NCI-H69 (cell line): ENCODE results near the gene FOXB1.

Source experiments
- DNase-seq: peaks from one replicate; lab custom pipeline; 2025; lab: John Stamatoyannopoulos, UW

Gene FOXB1

GRCh38 chr15:60004009-60004845 is at the start of gene FOXB1:
TSS of gene FOXB1 (plus strand) at chr15:60004311. CDS start at chr15:60004964, 653 bp downstream.
- peak; percentile 89 for DNase-seq

GRCh38 chr15:59958288-59958687 is 45.8 kb upstream of the FOXB1 start:
- DNase-seq, result no peak

- no peak for DNase-seq
These were observed 43.8 kb upstream of the FOXB1 start for GRCh38 chr15:59960318-59960717.

- no peak for DNase-seq
These were observed 40.8 kb upstream of the FOXB1 start for GRCh38 chr15:59963322-59963721.

- no peak for DNase-seq
These were observed 40.2 kb upstream of the FOXB1 start for GRCh38 chr15:59963925-59964324.

GRCh38 chr15:59965741-59966140 is 38.4 kb upstream of the FOXB1 start:
- no peak for DNase-seq

- no peak for DNase-seq
These were observed 37.8 kb upstream of the FOXB1 start for GRCh38 chr15:59966262-59966661.

GRCh38 chr15:59968314-59968713 is 35.8 kb upstream of the FOXB1 start:
- no peak for DNase-seq

- DNase-seq, result no peak
These were observed 31.9 kb upstream of the FOXB1 start for GRCh38 chr15:59972241-59972640.

GRCh38 chr15:59976480-59977271 is 27.4 kb upstream of the FOXB1 start:
- DNase-seq, result no peak

- peak; percentile 77 for DNase-seq
These were observed 12.3 kb upstream of the FOXB1 start for GRCh38 chr15:59991834-59992233.

- DNase-seq, result no peak
These were observed 10.9 kb upstream of the FOXB1 start for GRCh38 chr15:59993041-59993750.

GRCh38 chr15:59993950-59994401 is 10.1 kb upstream of the FOXB1 start:
- peak; percentile 13 for DNase-seq

GRCh38 chr15:59994526-59994887 is 9.6 kb upstream of the FOXB1 start:
- DNase-seq, result no peak

GRCh38 chr15:59994888-59995557 is 9.1 kb upstream of the FOXB1 start:
- no peak for DNase-seq

- DNase-seq, result no peak
These were observed 8.4 kb upstream of the FOXB1 start for GRCh38 chr15:59995568-59996297.

GRCh38 chr15:59996298-59997041 is 7.6 kb upstream of the FOXB1 start:
- no peak for DNase-seq

- peak; percentile 98 for DNase-seq
These were observed 6.9 kb upstream of the FOXB1 start for GRCh38 chr15:59997070-59997701.

GRCh38 chr15:59998305-59998949 is 5.7 kb upstream of the FOXB1 start:
- DNase-seq, result peak; percentile 88
